Measurements from ENCODE around the gene RTP4.

Gene RTP4

DNA sequence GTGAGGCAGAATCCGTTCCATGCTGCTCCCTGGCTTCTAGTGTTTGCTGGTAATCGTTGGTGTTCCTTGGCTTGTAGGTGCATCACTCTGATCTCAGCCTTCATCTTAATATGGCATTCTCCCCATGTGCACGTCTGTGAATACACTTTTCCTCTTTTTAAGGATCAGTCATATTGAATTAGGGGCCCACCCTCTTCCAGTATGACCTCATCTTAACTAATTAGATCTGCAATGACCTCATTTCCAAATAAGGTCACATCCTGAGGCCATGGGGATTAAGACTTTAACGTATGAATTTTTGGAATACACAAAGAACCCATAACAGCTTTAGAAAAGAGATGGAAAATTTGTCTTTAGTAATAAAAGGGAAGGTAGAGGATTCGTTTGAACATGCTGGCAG lies 42.6 kb upstream of the RTP4 start:
- DNase-seq (ENCODE audit: low read depth) = no peak
- TF ChIP-seq, protein P1, sequence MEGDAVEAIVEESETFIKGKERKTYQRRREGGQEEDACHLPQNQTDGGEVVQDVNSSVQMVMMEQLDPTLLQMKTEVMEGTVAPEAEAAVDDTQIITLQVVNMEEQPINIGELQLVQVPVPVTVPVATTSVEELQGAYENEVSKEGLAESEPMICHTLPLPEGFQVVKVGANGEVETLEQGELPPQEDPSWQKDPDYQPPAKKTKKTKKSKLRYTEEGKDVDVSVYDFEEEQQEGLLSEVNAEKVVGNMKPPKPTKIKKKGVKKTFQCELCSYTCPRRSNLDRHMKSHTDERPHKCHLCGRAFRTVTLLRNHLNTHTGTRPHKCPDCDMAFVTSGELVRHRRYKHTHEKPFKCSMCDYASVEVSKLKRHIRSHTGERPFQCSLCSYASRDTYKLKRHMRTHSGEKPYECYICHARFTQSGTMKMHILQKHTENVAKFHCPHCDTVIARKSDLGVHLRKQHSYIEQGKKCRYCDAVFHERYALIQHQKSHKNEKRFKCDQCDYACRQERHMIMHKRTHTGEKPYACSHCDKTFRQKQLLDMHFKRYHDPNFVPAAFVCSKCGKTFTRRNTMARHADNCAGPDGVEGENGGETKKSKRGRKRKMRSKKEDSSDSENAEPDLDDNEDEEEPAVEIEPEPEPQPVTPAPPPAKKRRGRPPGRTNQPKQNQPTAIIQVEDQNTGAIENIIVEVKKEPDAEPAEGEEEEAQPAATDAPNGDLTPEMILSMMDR (conservative IDR thresholded peaks at IDR 0.05; ENCODE audit: low read depth, low read length) = no peak
- H3K4me3 ChIP-seq (ENCODE audit: low read depth, low read length) = no peak overlapping the region

DNA sequence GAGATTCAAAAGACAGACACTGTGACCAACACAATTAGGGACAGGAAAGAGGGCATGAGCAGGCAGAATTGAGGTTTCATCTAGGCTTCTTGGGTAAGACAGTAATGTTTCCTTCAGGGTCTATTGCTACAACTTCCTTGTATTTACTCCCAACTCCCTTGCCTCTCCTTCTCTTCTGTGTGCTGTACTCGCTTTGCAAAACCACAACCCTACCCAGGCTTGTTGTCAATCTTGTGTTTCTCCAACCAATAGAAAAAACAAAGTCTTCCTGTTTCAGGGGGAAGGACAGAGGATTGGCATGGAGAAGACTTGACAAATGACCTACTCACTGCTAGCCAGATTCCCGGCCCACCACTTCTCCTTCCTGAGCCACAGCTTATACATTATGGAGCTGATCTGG lies 40.3 kb upstream of the RTP4 start:
- TF ChIP-seq, protein P1 (conservative IDR thresholded peaks at IDR 0.05; ENCODE audit: low read depth, low read length) = no peak
- no peak overlapping the region for H3K4me3 ChIP-seq (ENCODE audit: low read depth, low read length)
- DNase-seq (ENCODE audit: low read depth) = no peak

DNA sequence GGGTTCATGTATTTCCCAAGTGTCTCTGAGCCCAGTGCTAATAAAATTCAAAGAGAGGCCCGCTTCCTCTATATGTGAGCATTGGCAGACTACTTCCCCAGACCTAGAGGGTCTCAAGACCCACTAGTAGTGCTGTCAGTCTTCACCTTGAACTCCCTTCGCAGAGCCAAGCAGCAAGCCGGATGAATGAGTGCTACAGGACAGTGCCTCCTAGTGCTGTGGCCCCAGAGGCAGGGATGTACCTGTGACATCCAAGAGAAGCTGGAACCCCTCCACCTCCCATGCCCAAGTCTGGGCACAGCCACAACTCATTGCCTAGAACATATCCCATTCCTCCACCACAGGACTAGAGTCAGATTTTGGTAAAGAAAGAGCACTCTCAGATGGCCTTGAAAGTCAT lies 39.5 kb upstream of the RTP4 start:
- no peak for DNase-seq (ENCODE audit: low read depth)
- no peak overlapping the region for H3K4me3 ChIP-seq (ENCODE audit: low read depth, low read length)
- TF ChIP-seq, protein P1 (conservative IDR thresholded peaks at IDR 0.05; ENCODE audit: low read depth, low read length) = no peak

DNA sequence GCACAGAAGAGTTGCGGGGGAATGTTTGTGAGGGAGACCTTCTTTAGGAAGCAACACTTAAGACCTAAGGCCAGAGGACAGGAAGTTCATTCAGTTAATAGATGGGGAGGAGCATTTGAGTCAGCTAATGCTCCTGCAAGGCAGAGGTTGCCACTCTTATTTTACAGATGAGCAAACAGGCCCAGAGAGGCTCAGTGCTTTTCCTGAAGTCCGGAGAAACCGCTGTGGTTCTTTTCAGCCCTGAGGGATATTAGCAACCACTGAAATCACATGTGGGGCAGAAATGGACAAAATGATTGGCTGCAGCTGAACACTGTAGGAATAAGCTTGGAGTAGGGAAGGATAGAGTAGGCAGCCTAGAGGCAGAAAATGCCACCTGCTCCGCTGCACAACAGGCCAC lies 33.3 kb upstream of the RTP4 start:
- TF ChIP-seq, protein P1 (conservative IDR thresholded peaks at IDR 0.05; ENCODE audit: low read depth, low read length) = no peak
- no peak for DNase-seq (ENCODE audit: low read depth)
- no peak overlapping the region for H3K4me3 ChIP-seq (ENCODE audit: low read depth, low read length)

DNA sequence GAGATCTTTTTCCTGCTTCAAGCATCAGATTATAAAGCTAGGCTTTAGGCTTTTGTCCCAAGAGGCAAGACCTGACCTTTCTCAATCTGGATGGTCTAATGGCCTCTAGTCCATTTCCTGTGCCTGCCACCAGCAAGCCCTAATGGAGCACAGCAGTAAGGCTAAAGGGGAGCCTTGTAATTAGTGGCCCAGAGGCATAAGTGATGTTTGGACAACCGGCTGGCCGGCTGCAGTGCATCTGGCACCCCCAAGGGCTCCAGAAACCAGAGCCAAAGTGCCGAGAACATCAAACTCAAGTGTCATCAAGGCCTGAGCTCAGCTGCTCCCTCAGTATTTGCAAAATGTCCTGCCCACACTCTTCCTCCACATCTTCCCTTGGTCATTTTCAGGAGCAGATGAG lies 31.9 kb upstream of the RTP4 start:
- no peak overlapping the region for H3K4me3 ChIP-seq (ENCODE audit: low read depth, low read length)
- DNase-seq (ENCODE audit: low read depth) = no peak
- TF ChIP-seq, protein P1 (conservative IDR thresholded peaks at IDR 0.05; ENCODE audit: low read depth, low read length) = no peak

DNA sequence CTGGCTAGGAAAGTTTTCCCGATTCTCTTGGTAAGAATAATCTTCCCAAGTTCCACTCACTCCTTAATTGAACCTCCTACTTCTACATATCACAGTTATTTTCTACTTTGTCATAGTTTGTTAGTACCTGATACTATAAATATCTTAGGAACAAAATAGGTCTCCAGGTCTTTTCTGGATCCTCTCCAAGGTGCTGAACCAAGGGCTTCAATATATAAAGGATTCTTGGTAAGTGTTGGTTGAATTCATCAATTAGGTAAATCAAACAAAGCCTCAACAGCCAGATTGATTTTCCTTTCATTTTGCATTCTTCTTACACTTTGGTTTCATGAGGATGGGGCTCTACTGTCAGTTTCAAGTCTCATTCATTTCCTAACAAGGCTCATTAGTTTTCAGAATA lies 27.6 kb upstream of the RTP4 start:
- TF ChIP-seq, protein P1 (conservative IDR thresholded peaks at IDR 0.05; ENCODE audit: low read depth, low read length) = no peak
- no peak overlapping the region for H3K4me3 ChIP-seq (ENCODE audit: low read depth, low read length)
- DNase-seq (ENCODE audit: low read depth) = no peak

DNA sequence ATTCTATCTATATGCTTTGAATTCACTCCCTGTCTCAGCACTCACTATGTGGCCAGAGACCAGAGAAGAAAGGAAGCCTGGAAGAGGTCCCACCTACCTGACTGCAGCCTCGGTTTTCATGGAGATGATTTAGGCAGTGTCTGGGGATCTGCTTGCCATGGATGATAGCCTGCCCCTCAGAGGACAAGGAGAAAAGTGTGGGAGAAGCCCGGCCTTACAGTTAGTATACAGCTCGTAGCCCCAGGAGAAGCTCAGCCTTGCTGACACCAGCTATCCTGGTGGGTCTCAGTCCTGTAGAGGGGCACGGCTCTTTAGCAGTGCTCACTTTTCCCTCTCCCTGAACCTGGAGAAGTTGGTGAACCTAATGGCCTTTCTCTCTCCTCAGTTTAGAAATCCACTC lies 25.9 kb upstream of the RTP4 start:
- no peak for DNase-seq (ENCODE audit: low read depth)
- H3K4me3 ChIP-seq (ENCODE audit: low read depth, low read length) = no peak overlapping the region
- TF ChIP-seq, protein P1 (conservative IDR thresholded peaks at IDR 0.05; ENCODE audit: low read depth, low read length) = no peak
